Measurements from ENCODE around the gene ABCB11. TPM values are rescaled to one million over a fixed set of nuclear protein-coding genes. Genes with fewer than 3 reads are reported as not detected.
A peak's percentile ranks its signal among the peaks of the same experiment; 100 is the strongest.

Gene ABCB11
- total and polyA plus RNA-seq, 2 of the 4 experiments (the other 2 are of a cell fraction), result not detected

GRCh38 chr2:169050476-169051240 is 19.5 kb upstream of the ABCB11 start:
- no peaks in the 10 kb centered on the region for H4K20me1 ChIP-seq (ENCODE audit: insufficient read depth, low read length)
- no peaks in the 10 kb centered on the region for H3K9me1 ChIP-seq (ENCODE audit: insufficient read depth, low read length)
- H3K27ac ChIP-seq (ENCODE audit: insufficient read depth, low read length), result no peak overlapping the region
- in situ Hi-C loops (cut with MboI; ENCODE audit: low sequenced_read_pairs), result no loop called here
- H3K4ac ChIP-seq (ENCODE audit: low read depth, low read length), result no peak overlapping the region
- H3K18ac ChIP-seq (ENCODE audit: low read depth, low read length), result no peak overlapping the region
- H3K79me1 ChIP-seq (ENCODE audit: low read depth in 1 of 2, low read length in 2 of 2), result no peaks in the 10 kb centered on the region
- CTCF ChIA-PET, result interaction anchor here (0.7 kb wide), 1 partner anchor 61 kb away, joined by 3 read pairs; no protein-coding TSS in a partner anchor
- no peak overlapping the region for H4K91ac ChIP-seq (ENCODE audit: insufficient read depth, low read depth, low read length)
- H3K4me2 ChIP-seq (ENCODE audit: low read depth, low read length), result no peak overlapping the region
- H3K9me3 ChIP-seq (ENCODE audit: control insufficient read depth, insufficient read depth, low read length), result peaks cover 5% of the 10 kb centered on the region; the same call in 1 of the 2 replicates
- H3K9ac ChIP-seq (ENCODE audit: low read depth, low read length), result no peak overlapping the region
- no peak overlapping the region for H3K23ac ChIP-seq (ENCODE audit: low read depth, low read length)
- H2BK5ac ChIP-seq (ENCODE audit: low read depth, low read length, poor library complexity, severe bottlenecking), result no peak overlapping the region
- H3K27me3 ChIP-seq (ENCODE audit: control insufficient read depth, insufficient read depth, low read length), result no peaks in the 10 kb centered on the region
- POLR2A ChIA-PET (ENCODE audit: unreplicated experiment), result no interaction called here
- TF ChIP-seq CHD1 (IDR thresholded peaks at IDR 0.05; ENCODE audit: low read depth, low read length) (no peak), CEBPB (IDR thresholded peaks at IDR 0.05; ENCODE audit: low read depth, low read length) (peak; percentile 67), MAFK (IDR thresholded peaks at IDR 0.05; ENCODE audit: low read depth, low read length) (no peak)
- dilution Hi-C loops (cut with HindIII; ENCODE audit: low sequenced_read_pairs, unreplicated experiment), result no loop called here
- H3K56ac ChIP-seq (ENCODE audit: extremely low read depth, insufficient read depth, low read length), result no peak overlapping the region
- H2BK15ac ChIP-seq (ENCODE audit: low read depth, low read length), result no peak overlapping the region
- intact Hi-C loops (cut with micrococcal nuclease), result loop anchor here (5.0 to 10.0 kb wide), 2 partner anchors 988 to 1054 kb away; no protein-coding TSS in a partner anchor
- H4K5ac ChIP-seq (ENCODE audit: low read depth, low read length), result no peak overlapping the region
- H2BK120ac ChIP-seq (ENCODE audit: low read depth, low read length), result no peak overlapping the region
- H2AFZ ChIP-seq (replicated peaks; ENCODE audit: low read length, poor library complexity), result no peak overlapping the region
- H2AK5ac ChIP-seq (ENCODE audit: low read depth, low read length), result no peak overlapping the region
- H2AK9ac ChIP-seq (replicated peaks; ENCODE audit: low read depth, low read length, poor library complexity), result no peak overlapping the region
- no peak overlapping the region for H2BK20ac ChIP-seq (ENCODE audit: low read depth, low read length)
- no peak overlapping the region for H4K8ac ChIP-seq (ENCODE audit: low read depth in 2 of 2, low read length in 2 of 2)
- 100% methylated on average over 1 of the region's 5 CpGs; no CpG with 5 or more reads in 1 of the 2 experiments for WGBS, 2 experiments (ENCODE audit: extremely low coverage in 2 of 2, insufficient read length in 1 of 2)
- DNase-seq (no peak), ATAC-seq (ENCODE audit: low read depth) (no peak)
- H3K14ac ChIP-seq (replicated peaks; ENCODE audit: low read depth, low read length), result no peak overlapping the region
- H3K4me1 ChIP-seq (ENCODE audit: control insufficient read depth, insufficient read depth, low read length), result no peaks in the 10 kb centered on the region
- H3K36me3 ChIP-seq (ENCODE audit: control insufficient read depth, insufficient read depth, low read length), result no peaks in the 10 kb centered on the region
- no peak overlapping the region for H3K4me3 ChIP-seq (ENCODE audit: insufficient read depth, low read depth, low read length)
- BruUV-seq (replicated peaks), result no TSS peak

Measured in IMR-90 (cell line).